Lower lobe of right lung (tissue), 2 donors: ENCODE measurements around the gene PHAF1. TPM values are rescaled to one million over a fixed set of nuclear protein-coding genes. Genes with fewer than 3 reads are reported as not detected.
A peak's percentile ranks its signal among the peaks of the same experiment; 100 is the strongest.

Experiments
- ATAC-seq, 2 donors: fragments of 200-7000 bp; cut with Tn5 transposase; one replicate each; pipeline ENCODE4 v1.9.1; 2020 to 2022; ENCODE audit warnings: mild to moderate bottlenecking in 2 of 2, moderate library complexity in 2 of 2
- DNase-seq: peaks from one replicate; pipeline ENCODE4 v3.0.0-alpha.2; 2020
- H3K27ac ChIP-seq: fragments of 200-600 bp; one replicate; pipeline ENCODE4 v1.8.0; 2022
- H3K27me3 ChIP-seq: fragments of 200-600 bp; one replicate; pipeline ENCODE4 v1.8.0; 2022; ENCODE audit warnings: low read depth
- H3K36me3 ChIP-seq: fragments of 200-600 bp; one replicate; pipeline ENCODE4 v1.8.0; 2022; ENCODE audit warnings: mild to moderate bottlenecking
- H3K4me1 ChIP-seq: fragments of 200-600 bp; one replicate; pipeline ENCODE4 v1.8.0; 2022
- H3K4me3 ChIP-seq: fragments of 200-600 bp; one replicate; pipeline ENCODE4 v1.8.0; 2022; ENCODE audit warnings: mild to moderate bottlenecking
- H3K9me3 ChIP-seq: fragments of 200-600 bp; one replicate; pipeline ENCODE4 v1.8.0; 2022
- CTCF ChIP-seq: fragments of 200-600 bp; IDR thresholded peaks from one replicate; pipeline ENCODE4 v1.8.0; 2022; ENCODE audit warnings: antibody characterized with exemption, mild to moderate bottlenecking
- intact Hi-C: fragments of 100-400 bp; cut with DNase I; formaldehyde crosslinking; loops from one replicate; pipeline ENCODE4 v1.11.0; 2022
- total RNA-seq: library from RNA; stranded (reverse); fragmentation: NEBNext Ultra II Directional; extraction: Animal tissue kit (Norgen Biotek cat#: 25700); gene quantifications from one replicate; pipeline ENCODE4 v1.2.1, GENCODE V29; 2021
- donor health status: DM: no; HTN: yes; CAD: no; lungs with severe emphysema.

The PHAF1 gene
- total RNA-seq, 1 donor from 2014 or later = 21.7 TPM

GRCh38 chr16:67104845-67105244 lies 4.9 kb upstream of the PHAF1 start:
- H3K4me1 ChIP-seq = peaks cover 26% of the 10 kb centered on the region
- no peaks in the 10 kb centered on the region for H3K27me3 ChIP-seq
- H3K27ac ChIP-seq = peak overlapping the region; percentile 25
- no peak for DNase-seq
- H3K4me3 ChIP-seq = no peak overlapping the region
- TF ChIP-seq CTCF = no peak
- peaks cover 11% of the 10 kb centered on the region for H3K36me3 ChIP-seq
- intact Hi-C loops = no loop called here
- ATAC-seq = no peak
- no peaks in the 10 kb centered on the region for H3K9me3 ChIP-seq

GRCh38 chr16:67105246-67105645 lies 4.5 kb upstream of the PHAF1 start:
- H3K27ac ChIP-seq = peak overlapping the region; percentile 25
- DNase-seq (no peak), ATAC-seq (no peak)
- H3K27me3 ChIP-seq = no peaks in the 10 kb centered on the region
- H3K4me3 ChIP-seq = no peak overlapping the region
- TF ChIP-seq CTCF = no peak
- no peaks in the 10 kb centered on the region for H3K9me3 ChIP-seq
- intact Hi-C loops = no loop called here
- H3K36me3 ChIP-seq = peaks cover 7% of the 10 kb centered on the region
- H3K4me1 ChIP-seq = peaks cover 26% of the 10 kb centered on the region

GRCh38 chr16:67105881-67106280 lies 3.9 kb upstream of the PHAF1 start:
- Histone ChIP-seq H3K9me3 (no peaks in the 10 kb centered on the region), H3K36me3 (peaks cover 4% of the 10 kb centered on the region), H3K27me3 (no peaks in the 10 kb centered on the region), H3K4me1 (peaks cover 32% of the 10 kb centered on the region), H3K4me3 (no peak overlapping the region), H3K27ac (no peak overlapping the region)
- intact Hi-C loops = no loop called here
- no peak for ATAC-seq
- TF ChIP-seq CTCF = no peak
- DNase-seq = no peak

- no peak for ATAC-seq
- no peak for DNase-seq
- no peak for TF ChIP-seq CTCF
- H3K4me3 ChIP-seq = no peak overlapping the region
- no peaks in the 10 kb centered on the region for H3K27me3 ChIP-seq
- H3K4me1 ChIP-seq = peaks cover 50% of the 10 kb centered on the region
- intact Hi-C loops = no loop called here
- no peaks in the 10 kb centered on the region for H3K9me3 ChIP-seq
- no peak overlapping the region for H3K27ac ChIP-seq
- H3K36me3 ChIP-seq = no peaks in the 10 kb centered on the region
These were observed 1.3 kb upstream of the PHAF1 start for GRCh38 chr16:67108489-67108888.

- intact Hi-C loops = no loop called here
- ATAC-seq = no peak
- H3K4me3 ChIP-seq = peak overlapping the region; percentile 86
These were observed 772 bp upstream of the PHAF1 start for GRCh38 chr16:67108931-67109406.

More at GRCh38 chr16:67108931-67109406, 772 bp upstream of the PHAF1 start:
- no peaks in the 10 kb centered on the region for H3K9me3 ChIP-seq
- TF ChIP-seq CTCF = no peak
- no peaks in the 10 kb centered on the region for H3K27me3 ChIP-seq
- H3K27ac ChIP-seq = peak overlapping the region; percentile 84
- DNase-seq = no peak
- peaks cover 50% of the 10 kb centered on the region for H3K4me1 ChIP-seq
- H3K36me3 ChIP-seq = no peaks in the 10 kb centered on the region
